CD4-positive, alpha-beta T cell treated with Interleukin-4 for 4 hours (primary cell): ENCODE measurements around the gene CCDC80.
"Not testable (repeated sequence)": the region's sequence is repeated elsewhere in the genome, so short reads cannot be mapped to it uniquely, and the experiment has no call there.

Experiments
- DNase-seq: peaks from one replicate; pipeline ENCODE4 v3.0.0-alpha.2; 2020

Gene CCDC80

GRCh38 chr3:112579697-112580096, 61.2 kb downstream of the CCDC80 start:
- DNase-seq, result no peak

GRCh38 chr3:112579232-112579631, 61.7 kb downstream of the CCDC80 start:
- DNase-seq, result no peak

- DNase-seq, result no peak
These were observed 68.2 kb downstream of the CCDC80 start for GRCh38 chr3:112572701-112573100.

- DNase-seq, result no peak
These were observed 71.7 kb downstream of the CCDC80 start for GRCh38 chr3:112569265-112569664.

- DNase-seq, result no peak
These were observed 72.3 kb downstream of the CCDC80 start for GRCh38 chr3:112568642-112569041.

GRCh38 chr3:112564940-112565305, 76.0 kb downstream of the CCDC80 start:
- no peak for DNase-seq

GRCh38 chr3:112564247-112564939, 76.5 kb downstream of the CCDC80 start:
- DNase-seq, result not testable (repeated sequence)

- peak; percentile 98 for DNase-seq
These were observed 79.0 kb downstream of the CCDC80 start, which contains the start of the genes ATG3 and SLC35A5 for GRCh38 chr3:112561734-112562529. ATG3 (minus strand) TSS chr3:112561962; CDS start chr3:112561528, 434 bp downstream. SLC35A5 (plus strand) TSS chr3:112562045; CDS start chr3:112563404, 1,359 bp downstream.

- DNase-seq, result no peak
These were observed 79.5 kb downstream of the CCDC80 start for GRCh38 chr3:112561484-112561733.

- peak; percentile 61 for DNase-seq
These were observed 80.0 kb downstream of the CCDC80 start for GRCh38 chr3:112560721-112561483.

GRCh38 chr3:112560307-112560706, 80.6 kb downstream of the CCDC80 start:
- no peak for DNase-seq

GRCh38 chr3:112557976-112558375, 83.0 kb downstream of the CCDC80 start:
- DNase-seq, result no peak

GRCh38 chr3:112555535-112556170, 85.3 kb downstream of the CCDC80 start:
- peak; percentile 17 for DNase-seq

- no peak for DNase-seq
These were observed 90.1 kb downstream of the CCDC80 start for GRCh38 chr3:112550859-112551258.
